ENCODE results near the gene LIFR. TPM values are rescaled to one million over a fixed set of nuclear protein-coding genes. Genes with fewer than 3 reads are reported as not detected.
"Not testable (repeated sequence)": the region's sequence is repeated elsewhere in the genome, so short reads cannot be mapped to it uniquely, and the experiment has no call there.

The LIFR gene
- total RNA-seq, 2 donors from 2014 or later, result 0.25 TPM; not detected in 1

GRCh38 chr5:38538161-38538560 lies 18.3 kb downstream of the LIFR start:
- ATAC-seq (no peak), DNase-seq (ENCODE audit: low spot score in 2 of 2) (no peak)
- Mint-ChIP-seq H3K9me3 (no peaks in the 10 kb centered on the region), H3K36me3 (no peaks in the 10 kb centered on the region), H3K27ac (no peak overlapping the region)

- Mint-ChIP-seq H3K27ac (no peak overlapping the region), H3K36me3 (no peaks in the 10 kb centered on the region), H3K9me3 (no peaks in the 10 kb centered on the region)
- ATAC-seq, result no peak
- no peak for DNase-seq (ENCODE audit: low spot score in 2 of 2)
Measured at GRCh38 chr5:38537505-38537904, 18.9 kb downstream of the LIFR start.

GRCh38 chr5:38536968-38537367 lies 19.5 kb downstream of the LIFR start:
- DNase-seq (ENCODE audit: low spot score in 2 of 2) (no peak), ATAC-seq (no peak)
- no peaks in the 10 kb centered on the region for H3K9me3 Mint-ChIP-seq
- H3K27ac Mint-ChIP-seq, result no peak overlapping the region
- no peaks in the 10 kb centered on the region for H3K36me3 Mint-ChIP-seq

- Mint-ChIP-seq H3K27ac (no peak overlapping the region), H3K36me3 (no peaks in the 10 kb centered on the region), H3K9me3 (no peaks in the 10 kb centered on the region)
- ATAC-seq, result no peak
- DNase-seq (ENCODE audit: low spot score in 2 of 2), result no peak
Measured at GRCh38 chr5:38535845-38536244, 20.6 kb downstream of the LIFR start.

GRCh38 chr5:38535248-38535750 lies 21.1 kb downstream of the LIFR start:
- DNase-seq (ENCODE audit: low spot score in 2 of 2) (no peak), ATAC-seq (no peak)
- no peak overlapping the region for H3K27ac Mint-ChIP-seq
- H3K36me3 Mint-ChIP-seq, result no peaks in the 10 kb centered on the region
- no peaks in the 10 kb centered on the region for H3K9me3 Mint-ChIP-seq

GRCh38 chr5:38534156-38534453 lies 22.3 kb downstream of the LIFR start:
- ATAC-seq, result no peak
- H3K27ac Mint-ChIP-seq, result no peak overlapping the region
- no peak for DNase-seq (ENCODE audit: low spot score in 2 of 2)
- H3K9me3 Mint-ChIP-seq, result no peaks in the 10 kb centered on the region
- no peaks in the 10 kb centered on the region for H3K36me3 Mint-ChIP-seq

GRCh38 chr5:38533286-38534155 lies 22.9 kb downstream of the LIFR start:
- ATAC-seq (no peak), DNase-seq (ENCODE audit: low spot score in 2 of 2) (no peak)
- Mint-ChIP-seq H3K27ac (no peak overlapping the region), H3K36me3 (no peaks in the 10 kb centered on the region), H3K9me3 (no peaks in the 10 kb centered on the region)

GRCh38 chr5:38532165-38532669 lies 24.2 kb downstream of the LIFR start:
- Mint-ChIP-seq H3K36me3 (no peaks in the 10 kb centered on the region), H3K27ac (no peak overlapping the region), H3K9me3 (no peaks in the 10 kb centered on the region)
- ATAC-seq (no peak), DNase-seq (ENCODE audit: low spot score in 2 of 2) (no peak)

- DNase-seq (ENCODE audit: low spot score in 2 of 2), result no peak
- Mint-ChIP-seq H3K27ac (no peak overlapping the region), H3K36me3 (no peaks in the 10 kb centered on the region), H3K9me3 (no peaks in the 10 kb centered on the region)
- ATAC-seq, result no peak
Measured at GRCh38 chr5:38531518-38531917, 24.9 kb downstream of the LIFR start.

- Mint-ChIP-seq H3K36me3 (no peaks in the 10 kb centered on the region), H3K27ac (no peak overlapping the region), H3K9me3 (no peaks in the 10 kb centered on the region)
- no peak for ATAC-seq
- no peak for DNase-seq (ENCODE audit: low spot score in 2 of 2)
Measured at GRCh38 chr5:38529955-38530646, 26.3 kb downstream of the LIFR start.

GRCh38 chr5:38528162-38528703 lies 28.2 kb downstream of the LIFR start:
- Mint-ChIP-seq H3K27ac (no peak overlapping the region), H3K9me3 (no peaks in the 10 kb centered on the region), H3K36me3 (no peaks in the 10 kb centered on the region)
- no peak for ATAC-seq
- no peak for DNase-seq (ENCODE audit: low spot score in 2 of 2)

- H3K36me3 Mint-ChIP-seq, result no peaks in the 10 kb centered on the region
- H3K27ac Mint-ChIP-seq, result no peak overlapping the region
- no peak for DNase-seq (ENCODE audit: low spot score in 2 of 2)
- ATAC-seq, result no peak
- no peaks in the 10 kb centered on the region for H3K9me3 Mint-ChIP-seq
Measured at GRCh38 chr5:38527475-38527874, 29.0 kb downstream of the LIFR start.

GRCh38 chr5:38524022-38524421 lies 32.4 kb downstream of the LIFR start:
- Mint-ChIP-seq H3K36me3 (no peaks in the 10 kb centered on the region), H3K9me3 (no peaks in the 10 kb centered on the region), H3K27ac (no peak overlapping the region)
- ATAC-seq (no peak), DNase-seq (ENCODE audit: low spot score in 2 of 2) (no peak)

GRCh38 chr5:38519476-38519875 lies 37.0 kb downstream of the LIFR start:
- H3K27ac Mint-ChIP-seq, result no peak overlapping the region

GRCh38 chr5:38518341-38518740 lies 38.1 kb downstream of the LIFR start:
- Mint-ChIP-seq H3K9me3 (no peaks in the 10 kb centered on the region), H3K36me3 (no peaks in the 10 kb centered on the region), H3K27ac (no peak overlapping the region)
- DNase-seq (ENCODE audit: low spot score in 2 of 2) (no peak), ATAC-seq (no peak)

More at GRCh38 chr5:38519476-38519875, 37.0 kb downstream of the LIFR start:
- Mint-ChIP-seq H3K36me3 (no peaks in the 10 kb centered on the region), H3K9me3 (no peaks in the 10 kb centered on the region)
- ATAC-seq (no peak), DNase-seq (ENCODE audit: low spot score in 2 of 2) (no peak)

GRCh38 chr5:38516649-38517048 lies 39.8 kb downstream of the LIFR start:
- ATAC-seq; H3K9me3 Mint-ChIP-seq; H3K36me3 Mint-ChIP-seq; DNase-seq (ENCODE audit: low spot score in 2 of 2); H3K27ac Mint-ChIP-seq: not testable (repeated sequence)

- H3K36me3 Mint-ChIP-seq, result no peaks in the 10 kb centered on the region
- no peaks in the 10 kb centered on the region for H3K9me3 Mint-ChIP-seq
- DNase-seq (ENCODE audit: low spot score in 2 of 2) (no peak), ATAC-seq (no peak)
- H3K27ac Mint-ChIP-seq, result no peak overlapping the region
Measured at GRCh38 chr5:38515646-38516045, 40.8 kb downstream of the LIFR start.
